GM12865 (cell line): ENCODE results near the gene GTF2F1.
A peak's percentile ranks its signal among the peaks of the same experiment; 100 is the strongest.

Source experiments
- DNase-seq: peaks from one replicate; pipeline ENCODE4 v3.0.0; 2010; ENCODE audit warnings: low read depth
- H3K4me3 ChIP-seq: 2 replicates; pipeline ENCODE4 v1.5.1; 2011; ENCODE audit warnings: mild to moderate bottlenecking, low read depth, low read length, control low read depth
- CTCF ChIP-seq: IDR thresholded peaks from 2 replicates; pipeline ENCODE4 v1.5.1; 2011; ENCODE audit warnings: low read length, control low read depth, low read depth, inconsistent platforms; ENCODE audit not compliant: insufficient read depth; ENCODE audit errors: missing control alignments

Gene GTF2F1

GRCh38 chr19:6394831-6395230 lies 1.9 kb upstream of the GTF2F1 start:
- H3K4me3 ChIP-seq: no peak overlapping the region
- TF ChIP-seq CTCF: no peak
- no peak for DNase-seq

GRCh38 chr19:6393983-6394412 lies 1.0 kb upstream of the GTF2F1 start:
- no peak for DNase-seq
- TF ChIP-seq CTCF: no peak
- peak overlapping the region; percentile 77 for H3K4me3 ChIP-seq

GRCh38 chr19:6392221-6393073 lies 517 bp downstream of the GTF2F1 start:
- TF ChIP-seq CTCF: no peak
- peak overlapping the region; percentile 77 for H3K4me3 ChIP-seq
- DNase-seq: no peak

GRCh38 chr19:6387372-6387771 lies 5.6 kb downstream of the GTF2F1 start:
- H3K4me3 ChIP-seq: no peak overlapping the region
- no peak for TF ChIP-seq CTCF
- no peak for DNase-seq

- no peak for TF ChIP-seq CTCF
- DNase-seq: no peak
- H3K4me3 ChIP-seq: no peak overlapping the region
These were observed 8.6 kb downstream of the GTF2F1 start for GRCh38 chr19:6384381-6384780.

- TF ChIP-seq CTCF: no peak
- no peak overlapping the region for H3K4me3 ChIP-seq
- DNase-seq: no peak
These were observed 9.8 kb downstream of the GTF2F1 start for GRCh38 chr19:6383188-6383587.
